Tibial nerve (tissue), 4 donors: Measurements from ENCODE around the gene ZNHIT2. TPM values are rescaled to one million over a fixed set of nuclear protein-coding genes. Genes with fewer than 3 reads are reported as not detected.
A peak's percentile ranks its signal among the peaks of the same experiment; 100 is the strongest.

ENCODE experiments used
- DNase-seq, 2 donors: peaks; one replicate each; pipeline ENCODE4 v3.0.0-alpha.2; 2019; ENCODE audit warnings: low spot score in 2 of 2
- H3K27ac ChIP-seq, 4 donors: fragments of 200-600 bp; sonication (generic) in 3 of 4; one replicate each; pipeline ENCODE4 v1.5.1; 2017 to 2019; ENCODE audit warnings: mild to moderate bottlenecking in 1 of 4
- H3K27me3 ChIP-seq, 2 donors: fragments of 200-600 bp; sonication (generic) in 1 of 2; one replicate each; pipeline versions ENCODE4 v1.5.1 to v1.6.0; 2017 to 2019
- H3K36me3 ChIP-seq, 3 donors: fragments of 200-600 bp; sonication (generic); one replicate each; pipeline ENCODE4 v1.5.1; 2018 to 2019
- H3K4me1 ChIP-seq, 4 donors: fragments of 200-600 bp; sonication (generic) in 3 of 4; one replicate each; pipeline ENCODE4 v1.5.1; 2017 to 2019
- H3K4me3 ChIP-seq, 4 donors: fragments of 200-600 bp; sonication (generic) in 3 of 4; one replicate each; pipeline ENCODE4 v1.5.1; 2017 to 2019; ENCODE audit warnings: mild to moderate bottlenecking in 1 of 4, moderate library complexity in 1 of 4
- H3K9me3 ChIP-seq, 4 donors: fragments of 200-600 bp; sonication (generic) in 3 of 4; one replicate each; pipeline ENCODE4 v1.5.1; 2017 to 2019
- EP300 ChIP-seq, 2 donors: sonication (generic); formaldehyde crosslinking; IDR thresholded peaks; one replicate each; pipeline ENCODE4 v1.6.1; 2017; ENCODE audit warnings: antibody characterized with exemption in 2 of 2, mild to moderate bottlenecking in 1 of 2
- POLR2A ChIP-seq, 2 donors: fragments of 450-650 bp; IDR thresholded peaks; one replicate each; pipeline ENCODE4 v1.6.1; 2017; ENCODE audit warnings: antibody characterized with exemption in 2 of 2, mild to moderate bottlenecking in 2 of 2, moderate library complexity in 2 of 2
- WGBS, 2 donors: methylation state at CpG; one replicate each; pipeline ENCODE4 v1.1.5; 2018; 5-methylcytosine and 5-hydroxymethylcytosine counted together
- total RNA-seq, 4 donors: library from RNA; depleted of rRNA; stranded (reverse); fragments of >200 nt; gene quantifications; one replicate each; pipeline ENCODE4 v1.1.0, GENCODE V29; 2016
- TF ChIP-seq, protein P1 (sequence below), 5 experiments: fragments of 200-600 bp in 3 of 5; fragments of 450-650 bp in 2 of 5; sonication (generic) in 3 of 5; IDR thresholded peaks; one replicate each; pipeline ENCODE4 v1.5.1; 2016 to 2019; ENCODE audit warnings: antibody characterized with exemption in 5 of 5, mild to moderate bottlenecking in 3 of 5, moderate library complexity in 2 of 5

ZNHIT2 gene
- total RNA-seq, 4 donors from 2014 or later, result 19.2 to 26.8 (median 22.6) TPM

DNA sequence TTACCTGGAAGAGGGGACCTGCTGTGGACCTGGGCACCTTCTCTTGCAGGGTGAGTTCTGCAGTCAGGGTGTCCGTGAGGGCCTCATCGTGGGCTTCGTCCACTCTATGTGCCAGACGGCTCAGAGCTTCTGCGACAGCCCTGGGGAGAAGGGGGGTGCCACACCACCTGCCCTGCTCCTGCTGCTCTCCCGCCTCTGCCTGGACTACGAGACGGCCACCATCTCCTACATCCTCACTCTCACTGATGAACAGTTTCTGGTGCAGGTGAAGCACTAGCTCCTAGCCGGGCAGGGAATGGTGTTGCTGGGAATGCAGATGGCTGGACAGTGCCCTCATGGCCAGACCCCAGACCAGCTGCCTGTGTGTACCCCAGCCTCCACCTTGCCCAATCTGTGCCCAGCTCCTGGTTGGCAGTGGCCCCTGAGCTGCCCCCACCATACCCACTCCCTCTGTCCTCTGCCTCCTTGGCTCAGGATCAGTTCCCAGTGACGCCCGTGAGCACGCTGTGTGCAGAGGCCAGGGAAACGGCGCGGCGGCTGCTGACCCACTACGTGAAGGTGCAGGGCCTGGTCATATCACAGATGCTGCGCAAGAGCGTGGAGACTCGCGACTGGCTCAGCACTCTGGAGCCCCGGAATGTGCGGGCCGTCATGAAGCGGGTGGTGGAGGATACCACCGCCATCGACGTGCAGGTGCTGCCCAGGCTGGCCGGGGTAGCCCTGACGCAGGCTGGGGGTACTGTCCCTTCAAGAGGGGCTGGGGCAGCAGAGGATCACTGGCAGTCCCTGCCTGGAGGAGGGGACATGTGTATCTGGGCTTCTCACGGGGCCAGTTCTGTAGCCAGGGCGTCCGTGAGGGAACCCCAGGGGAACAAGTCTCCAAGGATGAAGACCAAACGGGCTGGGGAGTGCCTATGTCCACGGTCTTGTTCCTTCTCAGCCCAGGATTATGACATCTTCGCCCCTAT is 8.0 kb downstream of the ZNHIT2 start:
- TF ChIP-seq EP300 (IDR thresholded peaks at IDR 0.05) (no peak), POLR2A (IDR thresholded peaks at IDR 0.05) (no peak)
- TF ChIP-seq, protein P1, sequence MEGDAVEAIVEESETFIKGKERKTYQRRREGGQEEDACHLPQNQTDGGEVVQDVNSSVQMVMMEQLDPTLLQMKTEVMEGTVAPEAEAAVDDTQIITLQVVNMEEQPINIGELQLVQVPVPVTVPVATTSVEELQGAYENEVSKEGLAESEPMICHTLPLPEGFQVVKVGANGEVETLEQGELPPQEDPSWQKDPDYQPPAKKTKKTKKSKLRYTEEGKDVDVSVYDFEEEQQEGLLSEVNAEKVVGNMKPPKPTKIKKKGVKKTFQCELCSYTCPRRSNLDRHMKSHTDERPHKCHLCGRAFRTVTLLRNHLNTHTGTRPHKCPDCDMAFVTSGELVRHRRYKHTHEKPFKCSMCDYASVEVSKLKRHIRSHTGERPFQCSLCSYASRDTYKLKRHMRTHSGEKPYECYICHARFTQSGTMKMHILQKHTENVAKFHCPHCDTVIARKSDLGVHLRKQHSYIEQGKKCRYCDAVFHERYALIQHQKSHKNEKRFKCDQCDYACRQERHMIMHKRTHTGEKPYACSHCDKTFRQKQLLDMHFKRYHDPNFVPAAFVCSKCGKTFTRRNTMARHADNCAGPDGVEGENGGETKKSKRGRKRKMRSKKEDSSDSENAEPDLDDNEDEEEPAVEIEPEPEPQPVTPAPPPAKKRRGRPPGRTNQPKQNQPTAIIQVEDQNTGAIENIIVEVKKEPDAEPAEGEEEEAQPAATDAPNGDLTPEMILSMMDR (IDR thresholded peaks at IDR 0.05), result no peak
- no peak overlapping the region for H3K4me3 ChIP-seq
- WGBS, 2 donors, result 87 to 89% methylated on average over 29 to 36 of the region's 36 CpGs
- peak overlapping the region in 1 of 4 donors; percentile 46 for H3K27ac ChIP-seq
- no peak for DNase-seq
- H3K9me3 ChIP-seq, result no peaks in the 10 kb centered on the region
- H3K4me1 ChIP-seq, result peaks cover 0 to 35% (median 26%) of the 10 kb centered on the region in 4 donors
- no peaks in the 10 kb centered on the region for H3K27me3 ChIP-seq
- H3K36me3 ChIP-seq, result peaks cover 0 to 47% (median 7%) of the 10 kb centered on the region in 3 donors

DNA sequence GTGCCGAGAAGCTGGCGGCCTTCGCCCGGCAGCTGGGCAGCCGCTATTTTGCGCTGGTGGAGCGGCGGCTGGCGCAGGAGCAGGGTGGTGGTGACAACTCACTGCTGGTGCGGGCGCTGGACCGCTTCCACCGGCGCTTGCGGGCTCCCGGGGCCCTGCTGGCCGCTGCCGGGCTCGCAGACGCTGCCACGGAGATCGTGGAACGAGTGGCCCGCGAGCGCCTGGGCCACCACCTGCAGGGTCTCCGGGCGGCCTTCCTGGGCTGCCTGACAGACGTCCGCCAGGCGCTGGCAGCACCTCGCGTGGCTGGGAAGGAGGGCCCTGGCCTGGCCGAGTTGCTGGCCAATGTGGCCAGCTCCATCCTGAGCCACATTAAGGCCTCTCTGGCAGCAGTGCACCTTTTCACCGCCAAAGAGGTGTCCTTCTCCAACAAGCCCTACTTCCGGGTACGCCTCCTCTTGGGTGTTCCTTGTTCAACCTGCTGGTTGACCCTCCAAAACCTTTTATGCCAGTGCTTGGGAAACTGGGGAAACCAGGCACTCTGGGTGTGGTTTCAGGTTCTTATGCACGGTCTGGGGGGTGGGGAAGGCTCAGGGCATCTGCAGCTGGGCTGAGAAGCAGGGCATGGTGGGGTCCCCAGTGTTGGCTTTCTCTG is 8.9 kb downstream of the ZNHIT2 start:
- no peaks in the 10 kb centered on the region for H3K27me3 ChIP-seq
- WGBS, 2 donors, result 92 to 93% methylated on average over 32 to 34 of the region's 38 CpGs
- H3K27ac ChIP-seq, result no peak overlapping the region
- DNase-seq, result no peak
- TF ChIP-seq EP300 (IDR thresholded peaks at IDR 0.05), result no peak
- H3K36me3 ChIP-seq, result peaks cover 0 to 43% (median 7%) of the 10 kb centered on the region in 3 donors
- H3K9me3 ChIP-seq, result no peaks in the 10 kb centered on the region
- H3K4me3 ChIP-seq, result no peak overlapping the region
- H3K4me1 ChIP-seq, result peaks cover 0 to 33% (median 25%) of the 10 kb centered on the region in 4 donors

DNA sequence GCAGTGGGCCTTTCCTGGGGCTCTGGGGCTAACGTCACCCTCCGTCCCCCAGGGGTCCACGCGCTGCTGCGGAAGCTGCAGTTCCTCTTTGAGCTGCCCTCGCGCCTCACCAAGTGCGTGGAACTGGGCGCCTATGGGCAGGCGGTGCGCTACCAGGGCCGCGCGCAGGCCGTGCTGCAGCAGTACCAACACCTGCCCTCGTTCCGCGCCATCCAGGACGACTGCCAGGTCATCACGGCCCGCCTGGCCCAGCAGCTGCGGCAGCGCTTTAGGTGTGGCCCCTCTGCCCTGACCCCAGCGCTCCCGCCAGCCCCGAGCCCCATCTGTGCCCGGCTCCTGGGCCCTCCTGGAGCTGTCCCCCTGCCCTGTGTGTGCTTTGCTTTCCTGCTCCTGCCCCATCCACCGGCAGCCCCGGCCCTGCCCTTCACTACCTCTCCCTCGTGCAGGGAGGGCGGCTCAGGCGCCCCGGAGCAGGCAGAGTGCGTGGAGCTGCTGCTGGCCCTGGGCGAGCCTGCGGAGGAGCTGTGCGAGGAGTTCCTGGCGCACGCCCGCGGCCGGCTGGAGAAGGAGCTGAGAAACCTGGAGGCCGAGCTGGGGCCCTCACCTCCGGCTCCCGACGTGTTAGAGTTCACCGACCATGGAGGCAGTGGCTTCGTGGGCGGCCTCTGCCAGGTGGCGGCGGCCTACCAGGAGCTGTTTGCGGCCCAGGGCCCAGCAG is 9.6 kb downstream of the ZNHIT2 start:
- no peak for DNase-seq
- no peak overlapping the region for H3K4me3 ChIP-seq
- H3K27me3 ChIP-seq, result no peaks in the 10 kb centered on the region
- 92 to 93% methylated on average over 25 to 45 of the region's 52 CpGs for WGBS, 2 donors
- H3K9me3 ChIP-seq, result no peaks in the 10 kb centered on the region
- H3K4me1 ChIP-seq, result peaks cover 0 to 28% (median 19%) of the 10 kb centered on the region in 4 donors
- no peak overlapping the region for H3K27ac ChIP-seq
- TF ChIP-seq EP300 (IDR thresholded peaks at IDR 0.05) (no peak), POLR2A (IDR thresholded peaks at IDR 0.05) (no peak)
- TF ChIP-seq, protein P1 (IDR thresholded peaks at IDR 0.05), result no peak
- H3K36me3 ChIP-seq, result peaks cover 0 to 44% (median 7%) of the 10 kb centered on the region in 3 donors

DNA sequence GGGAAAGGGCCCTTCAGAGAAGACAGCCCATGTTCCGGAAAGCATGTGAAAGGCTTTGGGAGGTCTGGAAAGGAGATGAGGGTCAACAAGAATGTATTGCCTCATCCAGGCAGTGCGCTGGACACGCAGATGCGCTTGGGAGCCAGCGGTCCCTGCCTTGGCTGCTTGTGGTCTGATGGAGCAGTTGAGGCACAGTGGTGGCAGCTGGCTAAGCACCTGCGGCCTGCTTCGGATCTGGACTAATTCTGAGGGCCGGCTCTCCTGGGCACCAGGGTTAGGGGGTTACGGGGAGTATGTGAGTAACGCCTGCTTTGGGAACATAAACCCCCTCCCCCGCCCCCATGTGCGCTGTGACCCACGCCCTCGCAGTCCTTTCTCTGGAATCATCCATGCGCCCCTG is 10.4 kb downstream of the ZNHIT2 start:
- Histone ChIP-seq H3K36me3 (peaks cover 0 to 48% (median 7%) of the 10 kb centered on the region in 3 donors), H3K27ac (no peak overlapping the region), H3K27me3 (no peaks in the 10 kb centered on the region), H3K9me3 (no peaks in the 10 kb centered on the region), H3K4me1 (peaks cover 0 to 28% (median 10%) of the 10 kb centered on the region in 4 donors), H3K4me3 (no peak overlapping the region)
- 88 to 90% methylated on average over 14 to 15 of the region's 15 CpGs for WGBS, 2 donors
- DNase-seq, result no peak
- TF ChIP-seq POLR2A (IDR thresholded peaks at IDR 0.05) (no peak), EP300 (IDR thresholded peaks at IDR 0.05) (no peak)
- TF ChIP-seq, protein P1 (IDR thresholded peaks at IDR 0.05), result no peak

DNA sequence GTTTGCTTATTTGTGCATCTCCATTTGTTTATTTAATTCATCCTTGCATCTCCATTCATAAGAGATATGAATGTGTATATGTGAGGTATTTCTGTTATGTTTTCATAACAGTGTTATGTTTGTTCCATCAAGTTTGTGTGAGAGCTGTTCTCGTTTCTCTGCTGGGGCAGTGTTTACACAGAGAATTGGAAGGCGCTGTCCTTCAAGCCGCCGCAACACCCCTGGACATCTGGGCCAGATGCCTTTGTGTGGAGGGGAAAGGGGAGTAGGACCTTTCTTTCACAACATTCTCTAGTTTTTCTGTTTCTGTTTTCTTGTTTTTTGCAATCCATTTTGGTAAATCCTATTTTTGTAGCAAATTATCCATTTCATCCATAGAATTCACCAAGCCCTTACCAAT is 12.9 kb downstream of the ZNHIT2 start:
- peaks cover 0 to 44% (median 7%) of the 10 kb centered on the region in 3 donors for H3K36me3 ChIP-seq

More for the DNA sequence above, 12.9 kb downstream of the ZNHIT2 start:
- TF ChIP-seq, protein P1 (IDR thresholded peaks at IDR 0.05), result no peak
- TF ChIP-seq EP300 (IDR thresholded peaks at IDR 0.05) (no peak), POLR2A (IDR thresholded peaks at IDR 0.05) (no peak)
- WGBS, 2 donors, result 75 to 80% methylated on average over 4 of the region's 4 CpGs
- Histone ChIP-seq H3K9me3 (no peaks in the 10 kb centered on the region), H3K4me3 (no peak overlapping the region), H3K4me1 (peaks cover 0 to 13% (median 0%) of the 10 kb centered on the region in 4 donors), H3K27ac (no peak overlapping the region), H3K27me3 (no peaks in the 10 kb centered on the region)
- DNase-seq, result no peak
